GM10266 (cell line): ENCODE data around the gene CFAP206.

Experiments
- DNase-seq: peaks from one replicate; pipeline ENCODE4 v3.0.0; 2012; ENCODE audit errors: extremely low spot score
- TF ChIP-seq, protein P1 (sequence below): IDR thresholded peaks from 2 replicates; pipeline ENCODE4 v1.5.1; 2012; ENCODE audit warnings: mild to moderate bottlenecking, low read depth; ENCODE audit not compliant: control insufficient read depth, insufficient read depth; ENCODE audit errors: missing control alignments

The CFAP206 gene

DNA sequence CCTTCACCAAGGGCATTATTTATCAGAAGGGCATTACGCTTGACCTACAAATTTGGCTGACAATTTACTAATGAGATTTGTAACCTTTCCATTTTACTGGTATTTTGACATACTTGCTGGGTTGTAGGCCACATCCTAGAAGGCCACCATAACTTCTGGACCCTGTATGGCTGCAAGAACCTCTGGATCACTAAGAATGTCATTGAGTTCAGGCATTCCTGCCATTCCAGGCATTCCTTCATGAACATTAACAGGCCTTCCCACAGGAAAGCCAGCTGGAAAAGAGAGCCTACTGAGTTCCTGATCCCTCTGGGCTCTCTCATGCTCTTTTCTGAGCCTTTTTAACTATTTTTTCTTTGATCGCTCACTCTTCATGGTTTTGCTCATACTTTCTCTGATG lies 36.6 kb downstream of the CFAP206 start:
- TF ChIP-seq, protein P1, sequence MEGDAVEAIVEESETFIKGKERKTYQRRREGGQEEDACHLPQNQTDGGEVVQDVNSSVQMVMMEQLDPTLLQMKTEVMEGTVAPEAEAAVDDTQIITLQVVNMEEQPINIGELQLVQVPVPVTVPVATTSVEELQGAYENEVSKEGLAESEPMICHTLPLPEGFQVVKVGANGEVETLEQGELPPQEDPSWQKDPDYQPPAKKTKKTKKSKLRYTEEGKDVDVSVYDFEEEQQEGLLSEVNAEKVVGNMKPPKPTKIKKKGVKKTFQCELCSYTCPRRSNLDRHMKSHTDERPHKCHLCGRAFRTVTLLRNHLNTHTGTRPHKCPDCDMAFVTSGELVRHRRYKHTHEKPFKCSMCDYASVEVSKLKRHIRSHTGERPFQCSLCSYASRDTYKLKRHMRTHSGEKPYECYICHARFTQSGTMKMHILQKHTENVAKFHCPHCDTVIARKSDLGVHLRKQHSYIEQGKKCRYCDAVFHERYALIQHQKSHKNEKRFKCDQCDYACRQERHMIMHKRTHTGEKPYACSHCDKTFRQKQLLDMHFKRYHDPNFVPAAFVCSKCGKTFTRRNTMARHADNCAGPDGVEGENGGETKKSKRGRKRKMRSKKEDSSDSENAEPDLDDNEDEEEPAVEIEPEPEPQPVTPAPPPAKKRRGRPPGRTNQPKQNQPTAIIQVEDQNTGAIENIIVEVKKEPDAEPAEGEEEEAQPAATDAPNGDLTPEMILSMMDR = no peak
- DNase-seq = no peak

DNA sequence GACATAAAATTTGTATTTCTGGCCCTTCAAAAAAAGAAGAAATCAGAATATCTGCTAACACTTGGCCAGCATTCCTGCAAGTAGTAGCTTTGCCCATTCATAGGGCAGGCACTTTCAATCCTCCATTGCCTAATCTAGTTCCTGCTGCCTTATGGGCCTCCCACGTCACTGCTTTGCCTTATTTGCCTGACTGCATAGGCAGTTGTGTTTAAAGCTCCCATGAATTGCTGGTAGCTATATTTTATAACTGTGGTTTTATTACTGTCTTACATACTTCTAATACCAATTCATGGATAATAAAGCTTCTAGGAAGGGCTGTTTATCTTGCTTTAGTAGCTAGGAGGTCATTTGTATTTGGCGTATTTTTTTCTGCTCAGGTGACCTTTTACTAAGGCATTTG lies 57.3 kb downstream of the CFAP206 start:
- TF ChIP-seq, protein P1 = no peak
- no peak for DNase-seq

DNA sequence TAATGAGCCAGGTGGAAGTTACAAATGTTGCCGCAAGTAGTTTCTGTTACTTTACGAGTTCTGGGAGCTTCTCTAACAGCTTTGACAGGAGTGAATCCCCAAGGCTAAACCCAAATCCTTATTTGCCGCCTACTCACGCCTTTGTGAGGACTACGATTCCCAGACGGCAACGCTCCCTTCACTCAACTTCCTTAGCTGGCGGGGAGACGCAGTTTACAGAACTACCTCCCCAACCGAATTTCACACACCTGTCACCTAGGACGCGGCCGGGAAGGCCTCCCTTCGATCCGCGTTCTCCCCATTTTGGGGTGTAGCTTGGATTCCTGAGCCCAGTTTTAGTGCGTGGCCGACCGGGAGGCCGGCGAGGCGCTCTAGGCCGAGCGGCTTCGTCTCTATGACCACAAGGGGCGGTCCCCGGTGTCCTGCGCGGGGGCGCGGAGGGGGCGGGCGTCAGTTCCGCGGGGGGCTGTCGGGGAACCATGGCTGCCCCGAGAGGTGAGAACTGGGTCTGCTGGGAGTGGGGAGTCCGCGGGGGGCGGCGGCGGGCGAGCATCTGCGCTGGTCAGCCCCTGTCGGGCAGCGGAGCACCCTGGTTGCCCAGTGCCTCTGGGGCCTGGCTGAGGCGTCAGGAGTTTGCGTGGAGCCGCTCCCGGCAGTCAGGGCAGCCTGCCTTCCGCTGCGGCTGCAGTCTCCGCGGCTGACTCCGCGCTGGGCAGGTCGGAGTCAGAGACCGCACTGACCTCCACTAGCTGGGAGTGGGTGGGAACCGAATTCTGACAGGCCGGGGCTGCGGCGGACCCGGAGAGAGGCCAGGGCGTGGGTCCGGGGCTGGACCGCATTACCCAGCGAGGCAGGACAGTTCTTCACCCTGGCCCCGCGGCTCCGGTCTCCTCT lies 65.0 kb downstream of the CFAP206 start, which contains the start of gene SLC35A1:
Gene SLC35A1 (plus strand): TSS at position 450 of the 894 bp plus-strand sequence. CDS start 30 bp downstream, at position 480.
- TF ChIP-seq, protein P1 = no peak
- DNase-seq = peak; percentile 87

DNA sequence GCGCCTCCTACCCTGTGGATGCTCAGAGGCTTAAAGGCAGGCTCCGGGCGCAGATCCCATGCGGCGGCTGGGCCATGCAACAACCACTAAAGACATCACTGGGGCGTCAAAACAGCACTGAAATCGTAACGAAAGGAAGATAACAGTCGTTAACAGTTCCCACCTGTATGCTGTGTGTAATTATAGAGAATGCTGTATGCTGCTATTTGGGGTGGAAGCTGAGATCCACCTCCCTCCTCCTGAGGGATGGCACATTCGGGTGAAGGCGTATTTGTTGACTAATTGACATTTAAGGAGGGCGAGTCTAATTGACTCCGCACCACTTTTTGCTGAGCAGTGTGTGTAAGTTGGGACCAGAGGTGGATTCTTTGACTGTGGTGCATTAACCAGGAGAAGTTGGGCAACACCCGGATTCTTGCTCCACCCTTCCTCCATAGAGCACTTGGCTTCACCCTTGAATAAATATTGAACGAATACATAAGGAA lies 65.7 kb downstream of the CFAP206 start:
- peak; percentile 25 for DNase-seq
- TF ChIP-seq, protein P1 = no peak

DNA sequence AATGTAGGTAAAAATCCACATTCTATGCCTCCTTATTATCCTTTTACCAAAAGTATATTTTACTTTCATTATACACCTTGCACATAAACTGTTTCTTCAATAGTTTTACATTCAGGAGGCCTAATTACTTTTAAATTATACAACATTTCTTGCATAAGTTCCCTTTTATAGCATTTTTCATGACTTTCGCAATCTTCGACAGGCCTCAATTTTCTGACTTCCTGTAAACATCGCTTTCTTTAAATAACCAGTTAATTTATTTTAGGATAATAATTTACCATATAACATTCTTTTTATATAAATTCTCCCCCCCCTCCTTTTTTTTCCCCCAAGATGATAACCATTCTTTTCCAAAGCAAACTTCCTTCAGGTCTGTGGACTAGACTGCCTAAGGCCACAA lies 74.2 kb downstream of the CFAP206 start:
- TF ChIP-seq, protein P1 = no peak
- DNase-seq = no peak

DNA sequence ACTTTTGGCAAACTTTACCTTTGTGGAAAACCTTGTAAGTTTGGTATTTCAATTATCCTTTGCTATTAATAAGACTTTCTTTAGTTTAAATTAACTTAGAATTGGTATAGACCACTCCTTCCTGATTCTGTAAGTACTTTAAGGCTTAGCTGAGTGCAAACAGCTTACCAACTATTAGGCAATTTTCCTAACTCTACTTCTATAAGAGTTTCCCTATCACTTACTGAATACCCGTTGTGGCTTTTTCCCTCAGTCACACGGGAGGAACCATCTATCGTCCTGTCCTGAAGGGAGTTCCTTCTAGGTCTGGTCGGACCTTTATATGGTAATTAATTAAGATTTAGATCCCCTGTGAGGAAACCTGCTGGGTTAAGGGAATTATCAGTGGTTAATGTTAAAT lies 74.6 kb downstream of the CFAP206 start:
- DNase-seq = no peak
- TF ChIP-seq, protein P1 = no peak

DNA sequence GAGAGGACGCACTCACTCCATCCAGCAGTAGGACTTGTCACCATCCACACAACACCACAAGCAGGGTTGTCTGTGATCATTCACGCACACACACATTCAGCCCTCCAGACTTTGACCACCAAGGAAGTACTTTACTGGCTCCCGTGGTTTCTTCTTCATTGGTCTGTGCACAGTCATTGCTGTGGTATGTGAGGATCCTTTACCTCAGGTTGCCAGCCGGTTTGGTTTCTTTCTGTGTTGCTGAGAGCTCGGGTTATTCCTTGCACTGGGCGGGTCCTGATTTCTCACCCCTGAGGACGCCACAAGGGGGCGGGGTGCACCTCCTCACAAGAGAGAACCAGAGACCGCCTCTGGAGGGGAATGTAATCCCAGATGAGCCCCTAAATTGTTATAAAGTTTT lies 76.2 kb downstream of the CFAP206 start:
- TF ChIP-seq, protein P1 = no peak
- DNase-seq = no peak
